Neuron (in vitro differentiated cells): ENCODE results near the gene KRTAP10-1.
"Not testable (repeated sequence)": the region's sequence is repeated elsewhere in the genome, so short reads cannot be mapped to it uniquely, and the experiment has no call there.

Experiments
- H2AFZ ChIP-seq: one replicate; pipeline ENCODE4 v1.6.1; 2013; ENCODE audit warnings: low read depth, mild to moderate bottlenecking, inconsistent platforms, low read length, moderate library complexity
- H3K27me3 ChIP-seq: one replicate; pipeline ENCODE4 v1.6.1; 2013; ENCODE audit warnings: low read length; ENCODE audit not compliant: insufficient read depth
- H3K36me3 ChIP-seq: one replicate; pipeline ENCODE4 v1.6.1; 2013; ENCODE audit warnings: low read length; ENCODE audit not compliant: insufficient read depth
- H3K4me1 ChIP-seq: one replicate; pipeline ENCODE4 v1.6.1; 2013; ENCODE audit warnings: low read length; ENCODE audit not compliant: insufficient read depth
- H3K4me3 ChIP-seq: 2 replicates; pipeline ENCODE4 v1.5.1; 2013; ENCODE audit warnings: mild to moderate bottlenecking, low read length, moderate library complexity
- H3K9me3 ChIP-seq: one replicate; pipeline ENCODE4 v1.6.1; 2013; ENCODE audit warnings: low read length

KRTAP10-1 gene

DNA sequence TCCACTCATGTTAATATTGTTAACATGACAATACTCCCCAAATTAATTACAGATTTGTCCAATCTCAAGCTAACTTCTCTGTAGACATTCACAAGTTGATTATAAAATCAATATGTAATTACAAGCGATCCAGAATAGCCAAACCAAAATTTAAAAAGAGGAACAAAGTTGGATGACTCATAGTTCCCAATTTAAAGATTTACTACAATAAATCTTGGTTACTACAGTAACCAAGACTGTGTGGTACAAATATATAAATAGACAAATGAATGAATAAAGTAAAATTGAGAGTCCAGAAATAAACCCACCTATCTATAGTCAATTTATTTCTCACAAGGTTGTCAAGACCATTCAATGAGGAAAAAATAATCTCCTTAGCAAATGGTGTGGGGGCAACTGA, 26.4 kb upstream of the KRTAP10-1 start:
- no peaks in the 10 kb centered on the region for H3K4me1 ChIP-seq
- no peak overlapping the region for H3K4me3 ChIP-seq
- H3K9me3 ChIP-seq = peaks cover 2% of the 10 kb centered on the region
- no peak overlapping the region for H2AFZ ChIP-seq
- peaks cover 2% of the 10 kb centered on the region for H3K27me3 ChIP-seq
- no peaks in the 10 kb centered on the region for H3K36me3 ChIP-seq

DNA sequence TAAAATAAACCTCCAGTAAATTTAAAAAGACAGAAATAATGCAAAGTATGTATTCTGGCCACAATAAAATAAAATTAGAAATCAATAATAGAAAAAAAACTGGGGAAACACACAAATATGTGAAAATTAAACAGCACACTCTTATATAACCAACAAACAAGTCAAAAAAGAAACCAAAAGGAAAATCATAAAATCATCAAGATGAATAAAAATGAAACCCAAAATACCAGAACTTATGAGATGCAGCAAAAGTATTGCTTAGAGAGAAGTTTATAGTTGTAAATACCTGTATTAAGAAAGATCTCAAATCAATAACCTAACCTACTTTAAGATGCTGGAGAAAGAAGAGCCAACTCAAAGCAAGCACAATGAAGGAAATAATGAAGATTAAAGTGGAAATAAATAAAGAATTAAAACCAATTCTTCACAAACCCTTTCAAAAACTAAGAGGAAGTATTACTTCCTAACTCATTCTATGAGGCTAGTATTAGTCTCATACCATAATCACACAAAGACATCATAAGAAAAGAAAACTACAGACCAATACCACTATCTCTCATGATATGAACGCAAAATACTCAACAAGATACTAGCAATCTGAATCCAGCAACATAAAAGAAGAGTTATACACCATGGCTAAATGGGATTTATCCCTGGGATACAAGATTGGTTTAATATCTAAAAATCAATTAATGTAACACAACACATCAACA, 25.0 kb upstream of the KRTAP10-1 start:
- Histone ChIP-seq H3K36me3 (no peaks in the 10 kb centered on the region), H3K9me3 (no peaks in the 10 kb centered on the region), H3K27me3 (peaks cover 2% of the 10 kb centered on the region), H3K4me1 (no peaks in the 10 kb centered on the region), H2AFZ (no peak overlapping the region), H3K4me3 (no peak overlapping the region)

DNA sequence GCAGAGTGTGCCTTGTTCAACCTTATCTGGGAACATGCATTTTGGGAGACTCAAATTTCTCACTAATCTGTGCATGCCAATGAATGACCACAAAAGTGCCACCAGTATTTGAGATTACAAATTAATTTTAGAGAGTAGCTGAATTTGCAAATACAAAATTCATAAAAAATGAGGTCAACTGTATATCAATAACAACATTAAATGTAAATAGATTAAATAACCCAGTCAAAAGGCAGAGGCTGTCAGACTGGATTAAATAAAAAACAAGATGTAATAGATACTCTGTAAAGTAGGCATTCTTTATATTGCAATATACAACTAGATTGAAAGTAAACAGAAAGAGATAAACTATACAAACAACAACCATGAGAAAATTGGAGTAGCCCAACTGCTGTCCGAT, 24.1 kb upstream of the KRTAP10-1 start:
- Histone ChIP-seq H3K9me3 (no peaks in the 10 kb centered on the region), H3K36me3 (no peaks in the 10 kb centered on the region), H3K27me3 (peaks cover 2% of the 10 kb centered on the region), H2AFZ (no peak overlapping the region), H3K4me3 (no peak overlapping the region), H3K4me1 (no peaks in the 10 kb centered on the region)

GRCh38 chr21:44558695-44559094, 18.7 kb upstream of the KRTAP10-1 start, which contains the start of gene KRTAP10-3:
KRTAP10-3 (minus strand) TSS chr21:44558795; CDS start chr21:44558715, 80 bp downstream.
- no peak within 1 kb of the TSS for H3K4me3 ChIP-seq
- H3K4me1 ChIP-seq = no peaks in the 10 kb centered on the region
- H3K27me3 ChIP-seq = peaks cover 2% of the 10 kb centered on the region
- H3K36me3 ChIP-seq = no peaks in the 10 kb centered on the region
- H2AFZ ChIP-seq = no peak within 1 kb of the TSS
- H3K9me3 ChIP-seq = no peaks in the 10 kb centered on the region

DNA sequence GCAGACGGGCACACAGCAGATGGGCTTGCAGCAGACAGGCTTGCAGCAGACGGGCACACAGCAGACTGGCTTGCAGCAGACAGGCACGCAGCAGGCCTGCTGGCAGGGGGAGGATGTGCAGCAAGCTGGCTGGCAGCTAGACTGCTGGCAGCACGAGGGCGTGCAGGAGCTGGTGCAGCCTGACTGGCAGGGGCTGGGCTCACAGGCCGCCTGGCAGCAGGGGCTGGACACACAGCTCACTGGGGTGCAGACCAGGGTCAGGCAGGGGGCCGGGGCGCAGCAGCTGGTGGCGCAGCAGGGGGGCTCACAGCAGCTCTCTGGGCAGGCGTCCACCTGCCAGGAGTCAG, 18.3 kb upstream of the KRTAP10-1 start:
- H3K9me3 ChIP-seq, H3K4me3 ChIP-seq, H3K36me3 ChIP-seq, H2AFZ ChIP-seq, H3K27me3 ChIP-seq, H3K4me1 ChIP-seq: not testable (repeated sequence)

DNA sequence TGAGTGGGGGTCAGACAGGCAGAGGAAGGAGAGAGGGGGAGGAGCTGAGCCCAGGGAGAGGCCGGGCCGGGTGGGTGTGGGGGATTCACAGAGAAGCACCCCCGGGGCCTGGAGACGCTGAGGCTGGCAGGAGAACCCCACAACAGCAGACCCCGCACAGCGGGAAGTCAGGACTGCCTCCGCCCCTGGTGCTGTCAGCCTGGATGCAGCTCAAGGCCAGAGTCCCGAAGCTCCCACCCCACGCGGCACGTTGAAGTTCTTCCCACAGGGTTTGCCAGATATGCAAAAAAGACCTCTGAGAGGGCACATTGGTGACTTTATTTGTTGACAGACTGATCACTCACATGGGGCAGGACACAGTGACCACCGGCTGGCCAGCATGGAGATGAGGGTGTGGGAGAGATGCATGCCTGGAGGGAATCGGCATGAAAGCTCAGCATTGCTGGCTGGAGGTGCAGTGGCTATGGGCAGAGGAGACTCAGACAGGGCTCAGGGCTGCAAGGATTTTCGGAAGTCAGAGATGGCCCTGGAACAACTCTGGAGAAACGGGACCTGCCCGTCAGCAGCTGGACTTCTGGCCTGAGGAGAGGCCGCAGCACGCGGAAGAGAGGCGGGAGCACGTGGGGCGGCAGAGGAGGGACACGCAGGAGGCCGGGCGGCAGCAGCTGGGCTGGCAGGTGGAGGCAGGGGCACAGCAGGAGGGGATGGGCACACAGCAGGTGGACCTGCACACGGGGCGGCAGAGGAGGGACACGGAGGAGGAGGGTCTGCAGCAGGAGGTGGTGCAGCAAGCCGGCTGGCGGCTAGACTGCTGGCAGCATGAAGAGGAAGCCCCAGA, 17.7 kb upstream of the KRTAP10-1 start:
- Histone ChIP-seq H3K4me1 (no peaks in the 10 kb centered on the region), H3K9me3 (no peaks in the 10 kb centered on the region), H3K4me3 (no peak overlapping the region)

GRCh38 chr21:44556879-44557278, 16.9 kb upstream of the KRTAP10-1 start:
- H3K9me3 ChIP-seq = no peaks in the 10 kb centered on the region
- H3K36me3 ChIP-seq = no peaks in the 10 kb centered on the region
- H3K4me3 ChIP-seq = no peak overlapping the region
- H2AFZ ChIP-seq = no peak overlapping the region
- H3K27me3 ChIP-seq = peaks cover 2% of the 10 kb centered on the region
- H3K4me1 ChIP-seq = peaks cover 3% of the 10 kb centered on the region

More for the DNA sequence above, 17.7 kb upstream of the KRTAP10-1 start:
- H2AFZ ChIP-seq = no peak overlapping the region
- H3K27me3 ChIP-seq = peaks cover 2% of the 10 kb centered on the region
- no peaks in the 10 kb centered on the region for H3K36me3 ChIP-seq

DNA sequence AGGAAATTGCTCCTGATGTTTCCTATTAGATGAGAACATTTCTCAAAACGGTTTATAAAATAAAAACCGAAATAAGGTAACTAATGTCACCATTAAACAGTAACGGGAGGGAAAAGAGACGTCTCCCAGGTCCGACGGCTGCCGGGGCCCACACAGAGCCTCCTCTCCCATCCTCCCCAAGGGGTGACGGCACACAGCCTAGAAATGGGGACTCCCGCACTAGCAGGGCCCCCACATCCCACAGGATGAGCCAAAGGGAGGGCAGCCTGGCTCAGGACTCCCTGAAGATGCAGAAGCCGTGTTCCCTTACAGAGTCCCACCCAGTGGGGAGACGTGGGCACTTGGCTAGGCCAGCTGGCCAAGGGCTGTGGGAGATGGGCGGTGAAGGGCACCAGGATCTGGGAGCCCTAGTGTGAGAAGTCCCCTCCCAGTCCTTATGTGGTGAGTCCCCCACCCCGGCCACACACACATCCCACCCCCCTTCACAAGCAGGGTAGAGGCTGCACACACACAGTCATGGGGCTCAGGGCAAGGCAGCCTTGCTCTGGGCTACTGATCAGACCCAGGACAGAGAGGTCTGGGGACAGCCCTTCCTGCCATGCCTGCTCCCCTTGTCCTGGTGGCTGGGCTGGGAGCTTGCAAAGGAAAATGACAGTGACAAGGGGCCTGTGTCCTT, 15.3 kb upstream of the KRTAP10-1 start:
- no peaks in the 10 kb centered on the region for H3K36me3 ChIP-seq
- no peaks in the 10 kb centered on the region for H3K9me3 ChIP-seq
- no peak overlapping the region for H2AFZ ChIP-seq
- no peak overlapping the region for H3K4me3 ChIP-seq
- H3K27me3 ChIP-seq = peaks cover 2% of the 10 kb centered on the region
- peaks cover 5% of the 10 kb centered on the region for H3K4me1 ChIP-seq

DNA sequence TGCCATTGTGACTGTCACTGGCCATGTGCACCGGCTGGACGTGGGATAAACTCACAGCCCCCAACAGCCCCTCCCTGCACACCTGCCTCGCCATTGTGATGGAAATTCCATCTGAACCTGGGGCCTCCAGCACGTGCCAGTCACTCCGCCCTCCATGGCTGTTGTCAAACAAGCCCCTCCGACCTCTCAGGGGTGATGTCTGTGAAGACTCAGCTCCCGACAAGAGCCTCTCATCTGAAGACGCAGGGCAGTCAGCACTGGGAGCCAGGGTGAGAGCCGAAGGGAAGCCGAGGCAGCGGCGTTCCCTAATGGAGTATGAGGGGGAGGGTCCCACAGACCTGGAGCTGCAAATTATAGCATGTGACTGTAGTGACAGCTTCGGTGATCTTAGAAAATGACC, 12.7 kb upstream of the KRTAP10-1 start:
- Histone ChIP-seq H2AFZ (no peak overlapping the region), H3K36me3 (no peaks in the 10 kb centered on the region), H3K4me3 (no peak overlapping the region), H3K27me3 (peaks cover 2% of the 10 kb centered on the region), H3K9me3 (peaks cover 2% of the 10 kb centered on the region), H3K4me1 (peaks cover 22% of the 10 kb centered on the region)

- Histone ChIP-seq H2AFZ (no peak overlapping the region), H3K4me1 (peaks cover 22% of the 10 kb centered on the region), H3K27me3 (peaks cover 2% of the 10 kb centered on the region), H3K4me3 (no peak overlapping the region), H3K9me3 (peaks cover 4% of the 10 kb centered on the region), H3K36me3 (no peaks in the 10 kb centered on the region)
These were observed 12.1 kb upstream of the KRTAP10-1 start for GRCh38 chr21:44552136-44552535.

DNA sequence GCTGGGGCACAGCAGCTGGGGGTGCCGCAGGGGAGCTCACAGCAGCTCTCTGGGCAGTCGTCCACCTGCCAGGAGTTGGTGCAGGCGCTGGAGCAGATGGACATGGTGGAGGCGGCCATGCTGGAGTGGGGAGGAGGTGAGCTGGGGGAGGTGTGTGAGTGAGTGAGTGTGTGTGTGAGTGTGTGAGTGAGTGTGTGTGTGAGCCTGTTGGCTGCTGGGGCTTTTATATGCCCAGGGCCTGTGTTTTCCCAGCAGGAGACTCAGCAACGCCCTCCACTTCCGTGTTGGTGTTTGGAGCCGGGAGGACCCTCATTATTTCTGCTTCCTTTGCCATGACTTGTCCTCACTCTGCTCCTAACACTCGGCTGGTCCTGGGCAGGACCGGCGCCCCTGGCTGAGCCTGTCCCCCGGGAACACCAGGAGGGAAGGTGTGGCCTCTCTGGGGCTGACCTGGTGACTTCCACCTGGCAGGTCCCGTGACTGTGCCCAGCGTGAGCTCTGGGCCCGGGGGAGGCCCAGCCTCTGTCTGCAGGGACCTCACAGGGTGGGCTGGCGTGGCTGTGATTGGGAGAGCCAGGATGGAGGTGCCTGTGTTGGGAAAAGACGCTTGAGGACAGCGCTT, 11.5 kb upstream of the KRTAP10-1 start, which contains the start of gene KRTAP10-2:
Gene KRTAP10-2, minus strand, starts transcription at position 166 of the 622 bp plus-strand sequence. Its CDS starts 47 bp downstream, at position 119.
- H3K27me3 ChIP-seq = peaks cover 2% of the 10 kb centered on the region

GRCh38 chr21:44550807-44551206, 10.8 kb upstream of the KRTAP10-1 start:
- H3K4me3 ChIP-seq = no peak overlapping the region

More for the DNA sequence above, 11.5 kb upstream of the KRTAP10-1 start, which contains the start of gene KRTAP10-2:
- Histone ChIP-seq H3K4me1 (peaks cover 22% of the 10 kb centered on the region), H3K4me3 (no peak within 1 kb of the TSS), H3K36me3 (no peaks in the 10 kb centered on the region), H3K9me3 (peaks cover 6% of the 10 kb centered on the region), H2AFZ (no peak within 1 kb of the TSS)

More at GRCh38 chr21:44550807-44551206, 10.8 kb upstream of the KRTAP10-1 start:
- peaks cover 6% of the 10 kb centered on the region for H3K9me3 ChIP-seq
- peaks cover 2% of the 10 kb centered on the region for H3K27me3 ChIP-seq
- H2AFZ ChIP-seq = no peak overlapping the region
- H3K4me1 ChIP-seq = peaks cover 22% of the 10 kb centered on the region
- H3K36me3 ChIP-seq = no peaks in the 10 kb centered on the region
